Ramos (cell line): ENCODE results near the gene PPP1R15B.

ENCODE experiments used
- in situ Hi-C: fragments of 300-500 bp; cut with MboI; formaldehyde crosslinking; loops from one replicate; pipeline ENCODE4 v1.14.3; 2022; ENCODE audit warnings: low sequenced_read_pairs; ENCODE audit not compliant: unreplicated experiment

PPP1R15B gene

GRCh38 chr1:204354579-204354978 is 57.0 kb downstream of the PPP1R15B start:
- in situ Hi-C loops: loop anchor here (25.0 kb wide), 1 partner anchor 492 kb away; the partner anchor contains the start of gene SNRPE
